Measurements from ENCODE around the gene DIAPH1.

DIAPH1 gene

DNA sequence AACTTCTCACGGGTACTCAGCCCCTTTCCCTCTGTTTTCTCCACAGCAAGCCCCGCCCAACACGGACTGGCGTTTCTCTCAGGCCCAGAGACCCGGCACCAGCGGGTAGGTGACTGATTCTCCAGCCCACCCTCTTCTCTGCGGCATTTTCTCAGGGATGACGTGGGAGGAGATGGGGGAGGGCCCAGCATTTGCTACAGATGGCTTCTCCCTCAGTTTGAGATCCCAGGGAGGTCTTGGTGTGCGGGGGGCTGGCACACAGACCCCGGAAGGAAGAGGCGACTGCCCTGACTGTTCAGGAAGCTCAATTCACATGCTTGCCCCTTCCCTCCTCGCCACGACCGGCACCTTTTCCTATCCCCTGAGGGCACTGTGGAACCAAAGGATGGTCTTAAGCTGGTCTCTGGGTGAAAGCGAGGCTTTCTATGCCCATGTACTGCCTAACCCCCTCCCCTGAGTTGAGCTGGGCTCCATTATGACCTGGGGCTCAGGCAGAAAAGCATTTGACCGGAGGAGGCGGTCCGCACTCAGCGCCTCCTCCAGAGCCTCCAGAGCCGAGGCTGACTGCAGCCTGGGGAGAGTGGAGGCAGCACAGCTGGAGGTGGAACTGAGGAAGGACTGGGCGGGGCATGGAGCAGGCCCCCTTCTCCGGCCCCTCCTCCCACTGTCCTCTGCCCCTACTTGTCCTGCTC lies 123.9 kb downstream of the DIAPH1 start:
- no peak for DNase-seq

DNA sequence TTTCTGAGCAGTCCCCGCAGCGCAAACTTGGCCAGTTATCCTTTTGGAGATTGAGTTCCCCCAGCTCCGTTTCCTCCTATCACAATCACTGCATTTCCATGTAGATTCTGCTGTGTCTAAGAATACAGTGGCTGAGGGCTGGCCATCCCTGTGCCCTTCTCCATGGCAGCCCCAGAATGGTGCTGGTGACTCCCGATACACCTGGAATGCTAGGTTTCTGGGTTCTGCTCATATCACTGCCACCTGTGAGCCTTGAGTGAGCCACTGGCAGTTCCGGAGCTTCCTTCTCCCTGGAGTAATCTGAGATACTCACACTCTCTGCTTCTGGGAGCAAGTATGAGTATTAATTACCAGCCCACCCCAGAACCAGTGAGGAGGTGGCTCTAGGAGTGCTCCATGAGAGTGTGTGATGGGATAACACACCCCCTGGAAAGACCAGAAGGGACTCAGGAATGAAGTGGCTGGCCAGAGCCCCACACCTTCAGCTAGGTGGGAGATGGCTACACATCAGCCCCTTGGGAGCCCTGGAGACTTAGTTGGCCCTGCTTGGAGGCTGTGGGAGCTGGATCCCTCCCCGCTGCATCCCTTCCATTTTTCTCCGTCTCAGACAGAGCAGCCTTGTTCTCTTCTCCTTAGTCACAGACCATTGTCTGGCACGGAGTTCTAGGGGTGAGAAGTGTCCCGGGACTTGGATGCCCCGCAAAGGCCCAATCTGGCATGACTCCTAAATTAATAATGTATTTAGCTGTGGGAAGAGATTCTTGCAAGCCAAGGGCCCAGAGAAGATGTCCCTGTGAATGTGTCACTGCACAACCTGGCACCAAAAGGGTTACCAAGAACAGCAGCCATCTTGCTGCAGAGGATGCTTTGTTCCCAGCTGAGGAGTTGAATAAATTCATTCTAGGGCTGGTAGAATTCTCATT lies 125.0 kb downstream of the DIAPH1 start:
- DNase-seq, result no peak

DNA sequence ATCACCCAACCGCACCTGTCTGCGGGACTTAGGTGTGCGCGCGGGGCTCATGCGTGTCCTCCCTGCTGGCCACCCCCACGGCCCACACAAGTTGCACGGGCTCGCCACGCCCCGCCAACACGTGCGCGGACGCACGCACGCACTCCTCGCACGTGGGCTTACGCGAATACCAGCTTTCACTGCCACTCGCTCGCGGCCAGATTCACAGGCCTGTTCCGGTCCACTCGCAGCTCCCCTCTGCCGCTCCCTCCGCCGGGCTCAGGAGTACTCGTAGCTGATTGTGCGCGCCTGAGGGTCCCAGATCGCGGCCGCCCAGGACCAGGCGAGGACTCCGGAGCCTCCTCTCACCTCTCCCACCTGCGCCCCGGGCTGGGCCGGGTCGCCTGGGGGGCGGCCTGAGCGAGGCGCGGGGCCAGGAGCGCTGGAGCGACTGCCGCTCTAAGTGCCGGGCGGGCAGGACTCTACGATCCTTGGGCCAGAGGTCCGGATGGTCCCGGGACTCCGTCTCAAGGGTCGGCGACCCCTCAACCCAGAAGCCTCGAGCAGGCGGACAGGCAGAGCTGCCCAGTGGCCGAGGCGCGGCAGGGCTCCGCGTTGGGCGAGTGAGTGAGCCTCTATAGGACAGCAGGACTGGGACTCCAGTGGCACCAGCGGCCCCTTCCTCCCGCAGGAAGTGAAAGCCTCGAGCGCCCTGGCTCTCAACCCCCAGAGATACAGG lies 126.5 kb downstream of the DIAPH1 start:
- DNase-seq, result no peak

DNA sequence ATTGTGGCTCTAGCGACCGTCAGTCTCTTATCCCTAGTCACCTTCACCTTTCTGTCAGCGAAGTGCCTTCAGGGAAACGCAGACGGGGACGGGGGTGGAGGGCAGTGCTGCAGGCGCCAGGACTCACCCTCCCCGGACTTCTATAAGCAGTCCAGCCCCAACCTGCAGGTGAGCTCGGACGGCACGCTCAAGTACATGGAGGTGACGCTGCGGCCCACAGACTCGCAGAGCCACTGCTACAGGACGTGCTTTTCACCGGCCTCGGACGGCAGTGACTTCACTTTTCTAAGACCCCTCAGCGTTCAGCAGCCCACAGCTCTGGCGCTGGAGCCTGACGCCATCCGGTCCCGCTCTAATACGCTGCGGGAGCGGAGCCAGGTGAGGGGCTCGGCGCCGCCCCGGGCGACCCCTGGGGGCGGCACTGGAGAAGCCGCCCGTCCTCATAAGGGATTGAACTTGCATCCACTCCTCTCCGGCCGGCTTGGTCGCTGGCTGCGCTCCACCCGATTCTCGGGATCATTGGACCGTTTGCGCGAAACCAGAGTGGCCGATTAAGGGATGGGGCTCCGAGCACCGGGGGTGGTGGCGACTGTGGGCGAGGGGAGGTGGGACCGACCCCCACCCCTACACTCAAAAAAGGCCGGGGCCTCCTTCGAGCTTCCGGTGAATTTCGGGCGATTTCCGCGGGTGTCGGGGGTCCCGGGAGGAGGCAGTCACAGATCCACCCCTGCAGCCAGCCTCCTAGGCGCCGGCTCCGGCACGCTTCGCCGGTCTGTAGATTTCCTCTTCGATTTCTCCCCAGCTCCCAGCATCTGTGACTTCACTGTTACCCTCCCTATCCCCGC lies 127.3 kb downstream of the DIAPH1 start:
- DNase-seq, result no peak

DNA sequence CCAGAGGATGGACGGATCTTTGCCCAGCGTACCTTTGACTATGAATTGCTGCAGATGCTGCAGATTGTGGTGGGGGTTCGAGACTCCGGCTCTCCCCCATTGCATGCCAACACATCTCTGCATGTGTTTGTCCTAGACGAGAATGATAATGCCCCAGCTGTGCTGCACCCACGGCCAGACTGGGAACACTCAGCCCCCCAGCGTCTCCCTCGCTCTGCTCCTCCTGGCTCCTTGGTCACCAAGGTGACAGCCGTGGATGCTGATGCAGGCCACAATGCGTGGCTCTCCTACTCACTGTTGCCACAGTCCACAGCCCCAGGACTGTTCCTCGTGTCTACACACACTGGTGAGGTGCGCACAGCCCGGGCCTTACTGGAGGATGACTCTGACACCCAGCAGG lies 128.0 kb downstream of the DIAPH1 start:
- no peak for DNase-seq

DNA sequence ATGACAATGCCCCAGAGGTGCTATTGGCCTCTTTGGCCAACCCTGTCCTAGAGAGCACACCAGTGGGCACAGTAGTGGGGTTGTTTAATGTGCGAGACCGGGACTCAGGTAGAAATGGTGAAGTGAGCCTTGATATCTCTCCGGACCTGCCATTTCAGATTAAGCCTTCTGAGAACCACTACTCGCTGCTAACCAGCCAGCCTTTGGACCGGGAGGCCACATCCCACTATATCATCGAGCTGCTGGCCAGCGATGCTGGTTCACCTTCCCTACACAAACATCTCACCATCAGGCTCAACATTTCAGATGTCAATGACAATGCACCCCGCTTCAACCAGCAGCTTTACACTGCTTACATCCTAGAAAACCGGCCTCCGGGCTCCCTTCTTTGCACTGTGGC lies 128.5 kb downstream of the DIAPH1 start:
- DNase-seq, result no peak

DNA sequence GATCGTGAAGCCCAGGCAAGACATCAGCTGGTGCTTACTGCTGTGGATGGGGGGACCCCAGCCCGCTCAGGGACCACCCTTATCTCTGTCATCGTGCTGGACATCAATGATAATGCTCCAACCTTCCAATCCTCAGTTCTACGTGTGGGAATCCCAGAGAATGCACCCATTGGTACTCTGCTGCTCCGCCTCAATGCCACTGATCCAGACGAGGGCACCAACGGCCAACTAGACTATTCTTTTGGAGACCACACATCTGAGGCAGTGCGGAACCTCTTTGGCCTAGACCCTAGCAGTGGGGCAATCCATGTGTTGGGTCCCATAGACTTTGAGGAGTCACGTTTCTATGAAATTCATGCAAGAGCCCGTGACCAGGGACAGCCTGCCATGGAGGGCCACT lies 129.0 kb downstream of the DIAPH1 start:
- no peak for DNase-seq

DNA sequence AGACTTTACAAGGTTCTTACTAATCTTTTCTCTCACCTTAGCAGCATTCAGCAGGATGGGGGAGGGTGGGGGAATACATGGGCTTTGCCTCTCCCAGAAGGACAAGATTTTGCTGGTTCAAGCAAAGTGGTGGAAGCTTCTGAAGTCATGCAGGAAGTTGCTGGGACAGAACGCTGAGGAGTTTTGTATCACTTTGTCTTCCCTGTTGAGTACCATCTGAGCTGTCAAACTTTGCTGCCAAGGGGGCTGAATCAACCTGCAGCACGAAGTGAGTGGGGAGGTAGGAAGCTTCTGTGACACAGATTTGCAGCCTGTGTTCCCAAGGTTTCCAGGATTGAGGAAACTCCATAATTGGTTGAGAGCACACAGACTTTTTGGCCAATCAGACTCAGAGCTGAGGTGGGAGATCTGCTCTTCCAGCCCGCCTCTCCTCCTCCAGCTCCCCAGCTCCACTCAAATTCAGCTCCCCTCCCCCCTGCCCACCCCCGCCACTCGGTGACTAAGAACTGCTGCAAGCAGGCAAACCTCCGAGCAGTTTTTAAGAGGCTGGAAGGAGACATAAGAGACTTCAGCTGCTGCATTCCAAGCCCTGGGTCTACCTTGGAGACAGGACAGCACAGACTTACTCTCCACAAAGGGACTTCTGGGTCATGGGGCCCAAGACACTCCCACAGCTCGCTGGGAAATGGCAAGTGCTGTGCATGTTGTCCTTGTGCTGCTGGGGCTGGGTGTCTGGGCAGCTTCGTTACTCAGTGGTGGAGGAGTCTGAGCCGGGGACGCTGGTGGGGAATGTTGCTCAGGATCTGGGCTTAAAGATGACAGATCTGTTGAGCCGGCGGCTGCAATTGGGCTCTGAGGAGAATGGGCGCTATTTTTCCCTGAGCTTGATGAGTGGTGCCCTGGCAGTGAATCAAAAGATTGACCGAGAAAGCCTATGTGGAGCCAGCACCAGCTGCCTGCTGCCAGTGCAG lies 129.9 kb downstream of the DIAPH1 start, which contains the start of gene PCDHGC5:
Gene PCDHGC5 (plus strand): TSS at position 491 of the 971 bp plus-strand sequence. CDS start 160 bp downstream, at position 651.
- DNase-seq, result no peak

DNA sequence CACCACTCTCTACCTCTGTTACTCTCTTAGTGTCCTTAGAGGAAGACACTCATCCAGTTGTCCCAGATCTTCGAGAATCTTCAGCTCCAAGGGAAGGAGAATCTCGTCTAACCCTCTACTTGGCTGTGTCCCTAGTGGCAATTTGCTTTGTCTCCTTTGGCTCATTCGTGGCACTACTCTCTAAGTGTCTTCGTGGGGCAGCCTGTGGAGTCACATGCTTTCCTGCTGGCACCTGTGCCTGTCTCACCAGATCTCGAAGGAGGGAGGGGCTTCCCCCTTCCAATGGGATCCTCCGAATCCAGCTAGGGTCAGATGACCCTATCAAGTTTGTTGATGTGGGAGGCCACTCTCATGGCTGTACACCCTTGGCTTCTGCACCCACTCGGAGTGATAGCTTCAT lies 131.7 kb downstream of the DIAPH1 start:
- no peak for DNase-seq

DNA sequence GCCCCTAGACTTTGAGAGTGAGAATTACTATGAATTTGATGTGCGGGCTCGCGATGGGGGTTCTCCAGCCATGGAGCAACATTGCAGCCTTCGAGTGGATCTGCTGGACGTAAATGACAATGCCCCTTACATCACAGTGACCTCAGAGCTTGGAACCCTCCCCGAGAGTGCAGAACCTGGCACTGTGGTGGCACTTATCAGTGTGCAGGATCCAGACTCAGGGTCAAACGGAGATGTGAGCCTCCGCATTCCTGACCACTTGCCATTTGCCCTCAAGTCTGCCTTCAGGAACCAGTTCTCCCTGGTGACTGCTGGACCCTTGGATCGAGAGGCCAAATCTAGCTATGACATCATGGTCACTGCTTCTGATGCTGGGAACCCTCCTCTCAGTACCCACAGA lies 132.7 kb downstream of the DIAPH1 start:
- DNase-seq, result no peak

DNA sequence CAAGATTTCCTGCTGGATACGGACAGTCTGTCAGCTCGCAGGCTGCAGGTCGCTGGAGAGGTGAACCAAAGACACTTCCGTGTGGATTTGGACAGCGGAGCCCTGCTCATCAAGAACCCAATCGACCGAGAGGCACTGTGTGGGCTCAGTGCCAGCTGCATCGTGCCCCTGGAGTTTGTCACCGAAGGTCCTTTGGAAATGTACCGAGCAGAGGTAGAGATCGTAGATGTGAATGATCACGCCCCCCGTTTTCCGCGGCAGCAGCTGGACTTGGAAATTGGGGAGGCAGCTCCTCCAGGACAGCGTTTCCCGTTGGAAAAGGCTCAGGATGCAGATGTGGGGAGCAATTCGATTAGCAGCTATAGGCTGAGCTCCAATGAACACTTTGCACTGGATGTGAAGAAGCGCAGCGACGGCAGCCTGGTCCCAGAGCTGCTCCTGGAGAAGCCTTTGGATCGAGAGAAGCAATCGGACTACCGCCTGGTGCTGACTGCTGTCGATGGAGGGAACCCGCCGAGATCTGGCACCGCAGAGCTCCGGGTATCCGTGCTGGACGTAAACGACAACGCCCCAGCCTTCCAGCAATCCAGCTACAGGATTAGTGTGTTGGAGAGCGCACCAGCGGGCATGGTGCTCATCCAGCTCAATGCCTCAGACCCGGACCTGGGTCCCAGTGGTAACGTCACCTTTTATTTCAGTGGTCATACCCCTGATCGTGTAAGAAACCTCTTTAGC lies 133.3 kb downstream of the DIAPH1 start:
- no peak for DNase-seq

DNA sequence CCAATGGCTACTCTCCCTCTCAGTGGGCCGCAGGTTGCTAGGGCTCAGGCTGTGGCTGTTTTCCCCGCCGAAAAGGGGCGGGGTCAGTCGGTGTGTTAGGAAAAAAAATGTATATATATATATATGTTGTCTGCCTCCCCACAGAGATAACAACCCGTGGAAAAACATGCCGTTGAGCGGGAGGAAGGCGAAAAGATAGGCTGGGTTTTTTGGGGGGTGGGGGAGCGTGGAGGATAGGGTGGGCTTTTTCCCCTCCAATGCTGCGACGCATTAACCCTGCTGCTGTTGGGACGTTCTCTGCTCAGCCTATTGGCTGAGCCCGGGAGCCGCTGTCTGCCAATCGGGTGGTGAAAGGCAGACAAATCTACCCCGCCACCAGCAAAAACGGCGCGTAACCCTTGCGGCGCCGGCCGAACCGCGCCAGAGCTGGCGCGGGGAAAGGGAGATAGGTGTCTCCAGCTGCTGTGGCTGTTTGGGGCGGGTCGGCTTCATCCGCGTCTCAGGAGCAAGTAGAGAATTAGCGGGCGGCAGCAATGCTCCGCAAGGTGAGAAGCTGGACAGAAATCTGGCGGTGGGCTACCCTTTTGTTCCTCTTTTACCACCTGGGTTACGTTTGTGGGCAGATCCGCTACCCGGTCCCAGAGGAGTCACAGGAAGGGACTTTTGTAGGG lies 134.0 kb downstream of the DIAPH1 start, which contains the start of gene PCDHGC4:
Gene PCDHGC4 (plus strand): TSS at position 390 of the 671 bp plus-strand sequence. CDS start 144 bp downstream, at position 534.
- DNase-seq, result no peak

DNA sequence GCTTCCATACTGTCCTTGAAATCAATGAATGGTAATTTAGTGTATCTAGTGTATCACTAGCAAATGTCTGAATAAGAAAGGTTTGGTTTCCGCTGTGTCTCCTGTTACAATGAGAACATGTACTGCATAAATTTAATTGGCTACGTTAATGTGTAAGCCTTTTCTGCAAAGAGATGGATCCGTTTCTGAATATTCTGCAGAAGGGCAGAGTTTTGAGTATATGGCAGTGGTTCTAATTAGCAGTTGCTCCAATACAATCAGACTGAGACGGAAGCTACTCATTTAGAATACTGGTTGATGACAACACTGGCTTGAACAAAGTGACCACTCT lies 134.5 kb downstream of the DIAPH1 start:
- no peak for DNase-seq

DNA sequence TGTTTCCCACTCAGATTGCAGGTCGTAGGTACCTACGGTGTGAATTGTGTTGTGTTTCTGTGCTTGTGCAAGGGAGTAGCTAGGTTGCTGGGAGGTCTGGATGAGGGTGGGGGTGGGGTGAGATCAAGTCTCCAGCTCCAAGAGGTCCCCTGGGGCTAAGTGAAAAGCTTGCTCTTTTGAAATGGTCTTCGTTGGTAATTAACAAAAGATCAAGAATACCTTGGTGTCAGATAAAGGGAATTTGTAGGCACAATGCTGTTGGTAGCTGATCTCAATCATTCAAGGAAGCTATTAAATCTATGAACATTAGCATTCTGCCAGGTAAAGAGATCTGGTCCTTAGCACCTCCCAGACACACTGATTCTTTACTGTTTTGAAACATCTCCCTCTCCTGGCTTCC lies 134.9 kb downstream of the DIAPH1 start:
- no peak for DNase-seq

DNA sequence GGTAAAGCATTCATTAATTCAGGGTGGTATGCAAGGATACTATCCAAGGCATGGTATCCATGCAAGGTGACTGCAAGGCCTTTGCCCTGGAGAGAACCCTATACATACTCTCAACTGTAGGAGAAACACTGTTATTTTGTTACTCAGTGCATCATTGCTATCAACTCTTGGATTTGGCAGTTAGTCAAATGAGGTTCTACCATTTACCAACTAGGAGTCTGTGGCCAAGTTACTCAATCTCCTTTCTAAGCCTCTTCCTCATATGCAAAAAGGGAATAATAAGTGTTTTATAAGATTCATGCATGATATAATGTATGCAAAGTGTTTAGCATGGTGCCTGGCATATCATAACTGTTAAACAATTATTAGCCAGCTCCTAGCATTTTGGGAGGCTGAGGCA lies 139.0 kb downstream of the DIAPH1 start:
- no peak for DNase-seq

DNA sequence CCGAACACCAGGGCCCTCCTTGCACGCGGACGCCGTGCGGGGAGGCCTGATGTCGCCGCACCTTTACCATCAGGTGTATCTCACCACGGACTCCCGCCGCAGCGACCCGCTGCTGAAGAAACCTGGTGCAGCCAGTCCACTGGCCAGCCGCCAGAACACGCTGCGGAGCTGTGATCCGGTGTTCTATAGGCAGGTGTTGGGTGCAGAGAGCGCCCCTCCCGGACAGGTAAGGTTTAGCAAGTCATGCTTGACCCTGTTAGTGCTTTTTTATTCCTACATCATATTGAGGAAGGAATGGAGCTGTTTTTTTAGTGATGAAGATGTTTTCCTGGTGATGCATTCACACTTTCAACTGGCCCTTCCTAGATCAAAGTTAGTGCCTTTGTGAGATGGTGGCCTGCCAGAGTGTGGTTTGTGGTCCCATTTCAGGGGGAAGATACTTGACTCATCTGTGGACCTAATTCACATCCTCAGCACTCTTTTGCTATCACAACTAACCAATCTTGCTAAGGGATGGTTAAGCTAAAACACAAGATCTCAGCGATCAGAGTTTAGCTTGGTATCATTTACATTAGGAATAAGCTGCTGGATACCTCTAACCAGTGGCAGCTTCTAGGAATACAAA lies 140.4 kb downstream of the DIAPH1 start:
- DNase-seq, result no peak

DNA sequence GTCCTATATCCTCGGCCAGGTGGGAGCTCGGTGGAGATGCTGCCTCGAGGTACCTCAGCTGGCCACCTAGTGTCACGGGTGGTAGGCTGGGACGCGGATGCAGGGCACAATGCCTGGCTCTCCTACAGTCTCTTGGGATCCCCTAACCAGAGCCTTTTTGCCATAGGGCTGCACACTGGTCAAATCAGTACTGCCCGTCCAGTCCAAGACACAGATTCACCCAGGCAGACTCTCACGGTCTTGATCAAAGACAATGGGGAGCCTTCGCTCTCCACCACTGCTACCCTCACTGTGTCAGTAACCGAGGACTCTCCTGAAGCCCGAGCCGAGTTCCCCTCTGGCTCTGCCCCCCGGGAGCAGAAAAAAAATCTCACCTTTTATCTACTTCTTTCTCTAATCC lies 141.0 kb downstream of the DIAPH1 start:
- DNase-seq, result no peak

DNA sequence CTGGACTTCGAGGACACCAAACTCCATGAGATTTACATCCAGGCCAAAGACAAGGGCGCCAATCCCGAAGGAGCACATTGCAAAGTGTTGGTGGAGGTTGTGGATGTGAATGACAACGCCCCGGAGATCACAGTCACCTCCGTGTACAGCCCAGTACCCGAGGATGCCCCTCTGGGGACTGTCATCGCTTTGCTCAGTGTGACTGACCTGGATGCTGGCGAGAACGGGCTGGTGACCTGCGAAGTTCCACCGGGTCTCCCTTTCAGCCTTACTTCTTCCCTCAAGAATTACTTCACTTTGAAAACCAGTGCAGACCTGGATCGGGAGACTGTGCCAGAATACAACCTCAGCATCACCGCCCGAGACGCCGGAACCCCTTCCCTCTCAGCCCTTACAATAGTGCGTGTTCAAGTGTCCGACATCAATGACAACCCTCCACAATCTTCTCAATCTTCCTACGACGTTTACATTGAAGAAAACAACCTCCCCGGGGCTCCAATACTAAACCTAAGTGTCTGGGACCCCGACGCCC lies 141.7 kb downstream of the DIAPH1 start:
- DNase-seq, result no peak
